ENCODE measurements around the gene SLC8B1.

GRCh38 chr12:113278633-113279032 lies 56.3 kb downstream of the SLC8B1 start:
- TF ChIP-seq CTCF (IDR thresholded peaks at IDR 0.05) (no peak), POLR2A (IDR thresholded peaks at IDR 0.05) (no peak)
